IMR-90 (cell line): ENCODE data around the gene SLC27A2.

ENCODE experiments used
- BHLHE40 ChIP-seq: fragments of 150-350 bp; IDR thresholded peaks from 2 replicates; pipeline ENCODE4 v1.6.1; 2016; ENCODE audit warnings: mild to moderate bottlenecking, low read depth, low read length
- CEBPB ChIP-seq: IDR thresholded peaks from 2 replicates; pipeline ENCODE4 v1.6.1; 2012; ENCODE audit warnings: low read depth, low read length, improper control_type of control experiment
- CTCF ChIP-seq: conservative IDR thresholded peaks from 2 replicates; pipeline ENCODE4 v1.5.1; 2012; ENCODE audit warnings: mild to moderate bottlenecking, low read depth, low read length, improper control_type of control experiment
- ELK1 ChIP-seq: fragments of 150-350 bp; IDR thresholded peaks from 2 replicates; pipeline ENCODE4 v1.6.1; 2016; ENCODE audit warnings: low read depth, mild to moderate bottlenecking, low read length, moderate library complexity, borderline replicate concordance
- FOS ChIP-seq: fragments of 150-350 bp; IDR thresholded peaks from 2 replicates; pipeline ENCODE4 v1.6.1; 2016; ENCODE audit warnings: low read depth, low read length
- MAFK ChIP-seq: IDR thresholded peaks from 2 replicates; pipeline ENCODE4 v1.6.1; 2012; ENCODE audit warnings: low read depth, low read length, improper control_type of control experiment
- POLR2A ChIP-seq: IDR thresholded peaks from 2 replicates; pipeline ENCODE4 v1.6.1; 2012; ENCODE audit warnings: mild to moderate bottlenecking, low read depth, low read length
- RAD21 ChIP-seq: IDR thresholded peaks from 2 replicates; pipeline ENCODE4 v1.6.1; 2012; ENCODE audit warnings: low read length, improper control_type of control experiment
- RCOR1 ChIP-seq: IDR thresholded peaks from 2 replicates; pipeline ENCODE4 v1.6.1; 2012; ENCODE audit warnings: mild to moderate bottlenecking, low read length, improper control_type of control experiment; ENCODE audit not compliant: insufficient replicate concordance
- RFX5 ChIP-seq: IDR thresholded peaks from 2 replicates; pipeline ENCODE4 v1.8.0; 2012; ENCODE audit warnings: low read depth, mild to moderate bottlenecking, low read length, moderate library complexity

GRCh38 chr15:50275908-50276307, 93.9 kb downstream of the SLC27A2 start:
- no peak for TF ChIP-seq CTCF
- TF ChIP-seq POLR2A = no peak
- TF ChIP-seq BHLHE40 = no peak
- no peak for TF ChIP-seq CEBPB
- TF ChIP-seq ELK1 = no peak
- TF ChIP-seq MAFK = no peak
- no peak for TF ChIP-seq FOS
- no peak for TF ChIP-seq RFX5
- no peak for TF ChIP-seq RAD21
- TF ChIP-seq RCOR1 = no peak
